Measurements from ENCODE around the gene SEMA6B. TPM values are rescaled to one million over a fixed set of nuclear protein-coding genes. Genes with fewer than 3 reads are reported as not detected.

The SEMA6B gene
- total RNA-seq, 2 donors from 2014 or later = 28.9 to 67.8 TPM

DNA sequence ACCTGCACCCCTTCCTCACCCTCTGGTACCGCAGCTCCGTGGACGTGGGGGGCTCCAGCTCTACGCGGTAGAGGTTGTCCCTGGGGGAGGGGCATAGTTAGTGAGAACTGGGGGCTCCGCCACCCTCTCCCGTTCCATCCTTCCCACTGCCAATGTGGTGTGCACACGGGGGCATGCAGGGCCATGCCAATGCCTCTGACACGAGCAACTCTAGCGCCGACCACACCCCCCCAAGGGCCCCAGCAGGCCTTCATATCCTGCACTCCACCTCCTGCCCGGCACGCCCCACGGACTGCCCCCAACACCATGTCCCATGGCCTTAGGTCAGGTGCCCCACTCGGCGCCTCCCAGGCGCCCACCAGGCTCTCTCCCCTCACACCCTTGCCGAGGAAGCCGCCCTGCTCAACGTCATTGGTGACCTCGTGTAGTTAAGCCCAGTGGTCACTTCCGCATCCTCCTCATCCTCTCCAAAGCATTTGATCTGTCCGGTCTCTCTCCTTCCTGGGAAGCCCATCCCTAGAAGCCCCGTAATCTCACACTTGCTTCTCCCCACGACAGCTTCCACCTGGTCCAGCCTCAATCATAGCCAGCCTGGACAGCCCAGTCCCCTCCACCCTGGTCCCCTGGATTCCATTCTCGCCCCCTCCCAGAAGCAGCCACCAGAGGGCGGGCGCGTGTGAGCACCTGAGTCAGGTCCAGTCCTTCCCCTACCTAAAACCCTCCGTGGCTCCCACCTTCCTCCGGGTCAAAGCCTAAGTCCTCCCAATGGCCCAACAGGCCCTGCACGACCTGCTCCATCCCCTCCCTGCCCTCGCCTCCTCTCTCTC, 2.1 kb downstream of the SEMA6B start:
- 90 to 92% methylated on average over 12 to 33 of the region's 33 CpGs for WGBS, 2 experiments (ENCODE audit: insufficient coverage in 1 of 2, insufficient read length in 1 of 2)
- Mint-ChIP-seq H3K27me3 (ENCODE audit: insufficient read depth) (peaks cover 2% of the 10 kb centered on the region), H3K27ac (no peak overlapping the region), H3K9me3 (no peaks in the 10 kb centered on the region), H3K4me1 (no peaks in the 10 kb centered on the region), H3K4me3 (no peak overlapping the region), H3K36me3 (ENCODE audit: low read depth) (peaks cover 32% of the 10 kb centered on the region)
- TF ChIP-seq, protein P1, sequence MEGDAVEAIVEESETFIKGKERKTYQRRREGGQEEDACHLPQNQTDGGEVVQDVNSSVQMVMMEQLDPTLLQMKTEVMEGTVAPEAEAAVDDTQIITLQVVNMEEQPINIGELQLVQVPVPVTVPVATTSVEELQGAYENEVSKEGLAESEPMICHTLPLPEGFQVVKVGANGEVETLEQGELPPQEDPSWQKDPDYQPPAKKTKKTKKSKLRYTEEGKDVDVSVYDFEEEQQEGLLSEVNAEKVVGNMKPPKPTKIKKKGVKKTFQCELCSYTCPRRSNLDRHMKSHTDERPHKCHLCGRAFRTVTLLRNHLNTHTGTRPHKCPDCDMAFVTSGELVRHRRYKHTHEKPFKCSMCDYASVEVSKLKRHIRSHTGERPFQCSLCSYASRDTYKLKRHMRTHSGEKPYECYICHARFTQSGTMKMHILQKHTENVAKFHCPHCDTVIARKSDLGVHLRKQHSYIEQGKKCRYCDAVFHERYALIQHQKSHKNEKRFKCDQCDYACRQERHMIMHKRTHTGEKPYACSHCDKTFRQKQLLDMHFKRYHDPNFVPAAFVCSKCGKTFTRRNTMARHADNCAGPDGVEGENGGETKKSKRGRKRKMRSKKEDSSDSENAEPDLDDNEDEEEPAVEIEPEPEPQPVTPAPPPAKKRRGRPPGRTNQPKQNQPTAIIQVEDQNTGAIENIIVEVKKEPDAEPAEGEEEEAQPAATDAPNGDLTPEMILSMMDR (conservative IDR thresholded peaks at IDR 0.05) = peak; percentile 65
- Histone ChIP-seq H3K4me1 (ENCODE audit: control insufficient read depth, insufficient read depth, low read length) (no peaks in the 10 kb centered on the region), H3K36me3 (ENCODE audit: control insufficient read depth, insufficient read depth, low read length) (peaks cover 5% of the 10 kb centered on the region), H3K27me3 (ENCODE audit: control insufficient read depth, insufficient read depth, low read length, poor library complexity, severe bottlenecking) (no peaks in the 10 kb centered on the region), H3K4me3 (ENCODE audit: low read length) (no peak overlapping the region), H3K9me3 (ENCODE audit: control insufficient read depth, low read length) (no peaks in the 10 kb centered on the region), H3K9ac (ENCODE audit: extremely low read depth, low read length, poor library complexity, severe bottlenecking) (no peak overlapping the region), H3K27ac (ENCODE audit: low read depth, low read length) (no peak overlapping the region)
- DNase-seq = peak; percentile 84

DNA sequence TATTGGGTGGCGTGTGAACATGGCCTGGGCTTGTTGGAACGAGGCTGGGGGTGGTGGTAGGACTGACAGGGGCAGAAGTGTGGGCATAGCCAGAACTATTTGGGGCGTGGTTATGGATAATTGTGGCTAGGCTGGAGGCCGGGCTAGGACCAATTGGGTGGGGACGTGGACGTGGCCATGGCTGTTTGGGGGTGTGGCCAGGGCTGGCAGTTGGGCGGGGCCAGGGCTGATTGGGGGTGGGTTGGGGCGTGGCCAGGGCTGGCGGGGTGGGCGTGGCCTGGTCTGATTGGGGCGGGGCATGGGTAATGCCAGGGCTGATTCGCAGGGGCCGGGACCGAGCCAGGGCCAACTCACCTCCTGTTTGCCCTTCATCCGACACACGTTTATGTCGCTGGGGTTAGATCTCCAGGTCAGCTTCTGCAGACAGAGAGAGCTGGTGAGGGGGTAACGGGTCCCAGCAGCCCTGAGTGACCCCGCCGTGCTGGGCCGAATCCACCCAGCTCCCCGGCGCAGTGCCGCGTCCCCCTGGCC, 2.8 kb downstream of the SEMA6B start:
- H3K36me3 Mint-ChIP-seq (ENCODE audit: low read depth) = peaks cover 39% of the 10 kb centered on the region
- Histone ChIP-seq H3K27ac (ENCODE audit: low read depth, low read length) (no peak overlapping the region), H3K36me3 (ENCODE audit: control insufficient read depth, insufficient read depth, low read length) (peaks cover 9% of the 10 kb centered on the region), H3K4me3 (ENCODE audit: low read length) (no peak overlapping the region), H3K9me3 (ENCODE audit: control insufficient read depth, low read length) (no peaks in the 10 kb centered on the region), H3K9ac (ENCODE audit: extremely low read depth, low read length, poor library complexity, severe bottlenecking) (no peak overlapping the region), H3K27me3 (ENCODE audit: control insufficient read depth, insufficient read depth, low read length, poor library complexity, severe bottlenecking) (no peaks in the 10 kb centered on the region), H3K4me1 (ENCODE audit: control insufficient read depth, insufficient read depth, low read length) (no peaks in the 10 kb centered on the region)
- no peaks in the 10 kb centered on the region for H3K9me3 Mint-ChIP-seq
- no peaks in the 10 kb centered on the region for H3K4me1 Mint-ChIP-seq
- WGBS, 2 experiments (ENCODE audit: insufficient coverage in 1 of 2, insufficient read length in 1 of 2) = 92 to 98% methylated on average over 7 to 25 of the region's 25 CpGs
- H3K4me3 Mint-ChIP-seq = no peak overlapping the region
- H3K27ac Mint-ChIP-seq = no peak overlapping the region
- H3K27me3 Mint-ChIP-seq (ENCODE audit: insufficient read depth) = peaks cover 2% of the 10 kb centered on the region
- TF ChIP-seq, protein P1 (conservative IDR thresholded peaks at IDR 0.05) = no peak
- DNase-seq = peak; percentile 96

DNA sequence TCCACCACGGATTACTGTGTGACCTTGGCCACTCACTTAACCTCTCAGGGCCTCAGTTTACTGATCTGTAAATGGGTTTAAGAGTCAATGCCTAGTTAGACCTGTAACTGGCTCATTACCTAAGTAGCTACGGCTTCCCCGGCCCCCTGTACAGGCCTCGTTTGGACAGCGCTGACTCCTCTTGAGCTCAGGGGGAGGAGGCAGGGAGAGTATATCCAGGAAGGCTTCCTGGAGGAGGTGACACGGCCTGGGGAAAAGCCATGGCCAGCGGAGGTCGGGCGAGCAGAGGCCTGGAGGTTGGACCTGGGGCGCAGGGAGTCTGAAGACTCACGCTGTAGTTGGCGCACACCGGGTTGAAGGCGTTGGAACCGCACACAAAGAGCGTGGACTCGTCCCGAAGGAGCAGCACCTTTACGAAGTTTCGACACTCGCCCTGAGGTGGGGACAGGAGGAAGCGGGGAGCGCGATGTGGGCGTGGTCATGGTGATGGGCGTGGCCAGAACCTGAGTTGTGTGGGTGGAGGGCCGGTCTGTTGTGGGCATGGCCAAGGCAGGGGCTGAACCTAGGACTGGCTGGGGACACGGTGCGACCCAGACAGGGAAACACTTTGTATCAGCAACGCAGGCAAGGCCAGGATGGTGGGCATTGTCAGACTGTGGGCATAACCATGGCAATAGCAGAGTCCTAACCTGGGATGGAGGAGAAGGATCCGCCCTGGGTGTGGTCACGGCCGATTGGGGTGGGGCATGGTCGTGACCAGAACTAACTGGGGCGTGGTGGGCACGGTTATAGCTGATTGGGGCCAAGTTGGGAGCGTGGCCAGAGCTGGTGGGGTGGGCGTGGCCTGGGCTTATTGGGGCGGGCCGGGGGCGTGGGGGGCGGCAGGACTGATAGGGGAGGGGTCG, 3.6 kb downstream of the SEMA6B start:
- no peak overlapping the region for H3K27ac ChIP-seq (ENCODE audit: low read depth, low read length)
- no peak overlapping the region for H3K9ac ChIP-seq (ENCODE audit: extremely low read depth, low read length, poor library complexity, severe bottlenecking)
- peaks cover 9% of the 10 kb centered on the region for H3K36me3 ChIP-seq (ENCODE audit: control insufficient read depth, insufficient read depth, low read length)
- no peaks in the 10 kb centered on the region for H3K4me1 ChIP-seq (ENCODE audit: control insufficient read depth, insufficient read depth, low read length)
- H3K4me3 ChIP-seq (ENCODE audit: low read length) = no peak overlapping the region
- peak; percentile 91 for DNase-seq
- TF ChIP-seq, protein P1 (conservative IDR thresholded peaks at IDR 0.05) = no peak
- Mint-ChIP-seq H3K27me3 (ENCODE audit: insufficient read depth) (peaks cover 2% of the 10 kb centered on the region), H3K27ac (no peak overlapping the region), H3K9me3 (no peaks in the 10 kb centered on the region), H3K36me3 (ENCODE audit: low read depth) (peaks cover 41% of the 10 kb centered on the region), H3K4me3 (no peak overlapping the region), H3K4me1 (no peaks in the 10 kb centered on the region)
- no peaks in the 10 kb centered on the region for H3K27me3 ChIP-seq (ENCODE audit: control insufficient read depth, insufficient read depth, low read length, poor library complexity, severe bottlenecking)
- 91 to 93% methylated on average over 27 to 43 of the region's 43 CpGs for WGBS, 2 experiments (ENCODE audit: insufficient coverage in 1 of 2, insufficient read length in 1 of 2)
- no peaks in the 10 kb centered on the region for H3K9me3 ChIP-seq (ENCODE audit: control insufficient read depth, low read length)
